ENCODE results near the gene THRA. TPM values are rescaled to one million over a fixed set of nuclear protein-coding genes. Genes with fewer than 3 reads are reported as not detected.
A peak's percentile ranks its signal among the peaks of the same experiment; 100 is the strongest.

THRA gene
- total RNA-seq, 1 donor from 2014 or later, result 78.3 TPM

DNA sequence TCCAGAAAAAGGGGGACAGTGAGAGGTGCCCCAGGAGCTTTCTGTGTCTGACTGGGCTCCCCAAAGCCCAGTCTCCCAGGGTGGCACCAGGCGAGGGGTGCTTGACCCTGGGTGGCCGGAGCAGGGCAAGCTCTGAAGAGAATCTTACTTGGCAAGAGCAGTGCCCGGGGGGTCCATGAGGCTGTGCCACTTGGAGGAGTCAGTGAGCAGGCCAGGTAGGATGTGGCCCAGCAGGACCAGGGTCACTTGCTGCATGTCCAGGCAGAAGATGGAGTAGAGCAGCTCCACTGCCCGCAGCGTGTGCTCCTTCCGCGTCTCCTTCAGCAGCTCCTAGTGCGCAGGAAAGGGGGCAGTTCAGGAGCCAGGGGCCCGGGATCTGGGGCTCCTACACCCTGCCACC lies 40.3 kb upstream of the THRA start:
- Histone ChIP-seq H3K4me3 (no peak overlapping the region), H3K27ac (replicated peaks) (no peak overlapping the region), H3K36me3 (peaks cover 70% of the 10 kb centered on the region), H3K9me3 (replicated peaks) (no peaks in the 10 kb centered on the region), H3K4me1 (peaks cover 68% of the 10 kb centered on the region), H3K27me3 (ENCODE audit: low read depth) (no peaks in the 10 kb centered on the region)
- no peak for DNase-seq
- TF ChIP-seq, protein P1, sequence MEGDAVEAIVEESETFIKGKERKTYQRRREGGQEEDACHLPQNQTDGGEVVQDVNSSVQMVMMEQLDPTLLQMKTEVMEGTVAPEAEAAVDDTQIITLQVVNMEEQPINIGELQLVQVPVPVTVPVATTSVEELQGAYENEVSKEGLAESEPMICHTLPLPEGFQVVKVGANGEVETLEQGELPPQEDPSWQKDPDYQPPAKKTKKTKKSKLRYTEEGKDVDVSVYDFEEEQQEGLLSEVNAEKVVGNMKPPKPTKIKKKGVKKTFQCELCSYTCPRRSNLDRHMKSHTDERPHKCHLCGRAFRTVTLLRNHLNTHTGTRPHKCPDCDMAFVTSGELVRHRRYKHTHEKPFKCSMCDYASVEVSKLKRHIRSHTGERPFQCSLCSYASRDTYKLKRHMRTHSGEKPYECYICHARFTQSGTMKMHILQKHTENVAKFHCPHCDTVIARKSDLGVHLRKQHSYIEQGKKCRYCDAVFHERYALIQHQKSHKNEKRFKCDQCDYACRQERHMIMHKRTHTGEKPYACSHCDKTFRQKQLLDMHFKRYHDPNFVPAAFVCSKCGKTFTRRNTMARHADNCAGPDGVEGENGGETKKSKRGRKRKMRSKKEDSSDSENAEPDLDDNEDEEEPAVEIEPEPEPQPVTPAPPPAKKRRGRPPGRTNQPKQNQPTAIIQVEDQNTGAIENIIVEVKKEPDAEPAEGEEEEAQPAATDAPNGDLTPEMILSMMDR (IDR thresholded peaks at IDR 0.05; ENCODE audit: borderline replicate concordance), result no peak
- intact Hi-C loops (cut with micrococcal nuclease), result no loop called here

DNA sequence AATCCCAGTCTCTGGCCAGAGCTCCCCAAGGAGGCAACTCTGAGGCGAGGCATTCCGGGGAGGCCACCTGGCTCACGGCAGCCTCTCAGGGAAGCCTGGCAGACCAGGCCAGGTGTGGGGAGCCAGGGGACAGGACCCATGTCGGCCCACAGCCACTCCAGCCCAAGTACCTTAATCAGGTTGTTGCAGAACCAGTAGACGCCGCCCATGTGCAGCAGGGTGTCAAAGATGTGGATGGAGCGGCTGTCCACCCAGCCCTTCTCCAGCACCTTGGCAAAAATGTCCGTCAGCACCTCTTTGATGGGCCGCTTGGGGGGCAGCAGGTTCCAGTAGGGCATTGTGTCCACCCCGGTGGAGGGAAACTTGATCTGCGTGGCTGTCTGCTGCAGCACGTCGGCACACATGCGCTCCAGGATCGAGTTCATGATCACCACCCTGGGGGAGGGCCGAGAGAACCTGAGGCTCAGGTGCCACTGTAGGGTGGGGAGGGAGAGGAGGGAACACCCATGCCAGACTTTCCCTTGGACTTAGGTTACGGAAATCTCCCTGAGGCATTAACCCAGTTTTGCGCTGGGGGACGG lies 39.7 kb upstream of the THRA start:
- no peaks in the 10 kb centered on the region for H3K27me3 ChIP-seq (ENCODE audit: low read depth)
- H3K4me1 ChIP-seq, result peaks cover 63% of the 10 kb centered on the region
- H3K27ac ChIP-seq (replicated peaks), result no peak overlapping the region
- peaks cover 75% of the 10 kb centered on the region for H3K36me3 ChIP-seq
- no peak overlapping the region for H3K4me3 ChIP-seq
- TF ChIP-seq, protein P1 (IDR thresholded peaks at IDR 0.05; ENCODE audit: borderline replicate concordance), result no peak
- DNase-seq, result no peak
- H3K9me3 ChIP-seq (replicated peaks), result no peaks in the 10 kb centered on the region
- intact Hi-C loops (cut with micrococcal nuclease), result no loop called here

DNA sequence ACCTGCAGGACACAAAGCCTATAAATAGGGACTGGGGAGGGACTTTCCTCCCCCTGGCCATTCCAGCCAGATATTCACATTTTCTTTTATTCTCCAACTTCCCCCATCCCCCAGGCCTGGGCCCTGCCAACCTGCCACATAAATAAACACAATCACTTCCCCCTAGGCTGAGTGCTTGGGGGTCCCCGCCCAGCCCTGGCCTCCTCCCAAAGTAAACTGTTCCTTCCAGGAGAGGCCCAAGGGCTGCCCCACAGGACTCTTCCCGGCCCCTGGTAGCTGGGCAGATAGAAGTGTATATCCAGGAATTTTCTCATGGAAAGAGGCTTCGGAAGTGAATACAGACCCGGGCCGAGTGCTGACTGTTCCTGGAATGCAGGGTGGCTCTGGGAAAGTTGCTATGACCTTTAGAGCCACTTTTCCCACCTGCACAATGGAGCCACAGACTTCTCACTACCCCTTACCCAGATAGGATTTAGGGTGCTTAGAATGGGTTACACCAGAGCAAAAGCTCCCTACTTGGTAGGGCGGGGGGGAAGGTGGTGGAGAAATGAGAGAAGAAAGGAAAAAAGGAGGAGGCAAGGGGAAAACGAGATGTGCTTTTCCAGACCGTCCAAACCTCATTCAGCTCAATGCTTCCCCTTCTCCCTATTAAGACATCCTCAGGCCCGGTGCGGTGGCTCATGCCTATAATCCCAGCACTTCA lies 39.0 kb upstream of the THRA start:
- no peaks in the 10 kb centered on the region for H3K9me3 ChIP-seq (replicated peaks)
- TF ChIP-seq, protein P1 (IDR thresholded peaks at IDR 0.05; ENCODE audit: borderline replicate concordance), result no peak
- DNase-seq, result peak; percentile 50
- intact Hi-C loops (cut with micrococcal nuclease), result no loop called here
- H3K4me1 ChIP-seq, result peaks cover 56% of the 10 kb centered on the region
- no peak overlapping the region for H3K4me3 ChIP-seq
- H3K36me3 ChIP-seq, result peaks cover 81% of the 10 kb centered on the region
- peak overlapping the region; percentile 34 for H3K27ac ChIP-seq (replicated peaks)
- H3K27me3 ChIP-seq (ENCODE audit: low read depth), result no peaks in the 10 kb centered on the region

DNA sequence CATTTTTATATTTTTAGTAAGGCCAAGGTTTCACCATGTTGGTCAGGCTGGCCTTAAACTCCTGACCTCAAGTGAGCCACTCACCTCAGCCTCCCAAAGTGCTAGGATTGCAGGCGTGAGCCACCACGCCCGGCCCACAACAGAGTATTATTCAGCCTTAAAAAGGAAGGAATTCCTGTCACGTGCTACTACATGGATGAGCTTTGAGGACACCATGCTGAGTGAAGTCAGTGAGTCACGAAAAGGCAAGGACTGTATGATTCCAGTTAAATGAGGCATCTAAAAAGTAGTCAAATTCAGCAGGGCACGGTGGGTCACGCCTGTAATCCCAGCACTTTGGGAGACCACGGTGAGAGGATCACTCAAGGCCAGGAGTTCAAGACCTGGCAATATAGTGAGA lies 37.9 kb upstream of the THRA start:
- peaks cover 85% of the 10 kb centered on the region for H3K36me3 ChIP-seq

DNA sequence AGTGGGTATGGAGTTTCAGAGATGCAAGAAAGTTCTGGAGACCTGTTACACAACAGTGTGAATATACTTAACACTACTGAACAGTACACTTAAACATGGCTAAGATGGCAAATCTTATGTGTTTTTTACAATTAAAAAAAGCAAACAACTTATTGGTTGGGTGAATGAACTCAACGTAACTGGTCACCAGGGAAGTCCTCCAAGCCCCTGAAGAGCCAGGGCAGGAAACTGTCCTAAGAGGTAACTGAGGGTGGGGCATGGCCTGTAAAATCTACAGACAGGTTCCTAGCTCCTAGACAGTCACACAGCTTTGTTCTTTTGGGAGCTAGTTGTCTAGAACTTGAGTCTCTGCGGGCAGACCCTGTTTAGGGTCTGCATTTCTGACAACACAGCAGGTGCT lies 37.2 kb upstream of the THRA start:
- H3K4me3 ChIP-seq, result no peak overlapping the region
- H3K27ac ChIP-seq (replicated peaks), result no peak overlapping the region
- peaks cover 85% of the 10 kb centered on the region for H3K36me3 ChIP-seq
- intact Hi-C loops (cut with micrococcal nuclease), result no loop called here
- no peaks in the 10 kb centered on the region for H3K9me3 ChIP-seq (replicated peaks)
- DNase-seq, result no peak
- TF ChIP-seq, protein P1 (IDR thresholded peaks at IDR 0.05; ENCODE audit: borderline replicate concordance), result no peak
- H3K27me3 ChIP-seq (ENCODE audit: low read depth), result no peaks in the 10 kb centered on the region
- peaks cover 50% of the 10 kb centered on the region for H3K4me1 ChIP-seq

More for the DNA sequence above, 37.9 kb upstream of the THRA start:
- no peaks in the 10 kb centered on the region for H3K27me3 ChIP-seq (ENCODE audit: low read depth)
- H3K4me3 ChIP-seq, result no peak overlapping the region
- peaks cover 50% of the 10 kb centered on the region for H3K4me1 ChIP-seq
- no peak overlapping the region for H3K27ac ChIP-seq (replicated peaks)
- intact Hi-C loops (cut with micrococcal nuclease), result no loop called here
- H3K9me3 ChIP-seq (replicated peaks), result no peaks in the 10 kb centered on the region
- DNase-seq, result no peak
- TF ChIP-seq, protein P1 (IDR thresholded peaks at IDR 0.05; ENCODE audit: borderline replicate concordance), result no peak

Measured in left ventricle myocardium inferior (tissue), 1 donor.